CD8-positive, alpha-beta memory T cell (primary cell): ENCODE results near the gene TAAR8. TPM values are rescaled to one million over a fixed set of nuclear protein-coding genes. Genes with fewer than 3 reads are reported as not detected.
"Not testable (repeated sequence)": the region's sequence is repeated elsewhere in the genome, so short reads cannot be mapped to it uniquely, and the experiment has no call there.

Source experiments
- CTCF ChIA-PET: fragments of 350-600 bp; sonication (Branson Sonifier 250); formaldehyde crosslinking; loops from one replicate; lab custom pipeline; 2021; ENCODE audit warnings: antibody characterized with exemption; lab: Charles Lee
- POLR2A ChIA-PET: fragments of 350-600 bp; sonication (Branson Sonifier 250); formaldehyde crosslinking; loops from one replicate; lab custom pipeline; 2021; ENCODE audit warnings: antibody characterized with exemption; lab: Charles Lee
- DNase-seq, 5 donors: peaks; one replicate each; pipeline versions ENCODE4 v3.0.0 to v3.0.0-alpha.2; 2020 to 2022; ENCODE audit warnings: mixed read lengths in 1 of 5
- H3K27ac ChIP-seq: one replicate; pipeline ENCODE4 v1.7.0; 2013; ENCODE audit warnings: low read depth, mild to moderate bottlenecking, low read length, moderate library complexity
- H3K27me3 ChIP-seq: 2 replicates; pipeline ENCODE4 v1.7.0; 2013; ENCODE audit warnings: low read length, mild to moderate bottlenecking; ENCODE audit not compliant: insufficient read depth, poor library complexity, severe bottlenecking
- H3K36me3 ChIP-seq: 2 replicates; pipeline ENCODE4 v1.7.0; 2013; ENCODE audit warnings: mild to moderate bottlenecking, low read length, moderate library complexity; ENCODE audit not compliant: insufficient read depth
- H3K4me1 ChIP-seq: 2 replicates; pipeline ENCODE4 v1.7.0; 2013; ENCODE audit warnings: mild to moderate bottlenecking, low read length, moderate library complexity; ENCODE audit not compliant: insufficient read depth
- H3K4me3 ChIP-seq: 2 replicates; pipeline ENCODE4 v1.7.0; 2013; ENCODE audit warnings: mild to moderate bottlenecking, low read length
- H3K9me3 ChIP-seq: 2 replicates; pipeline ENCODE4 v1.7.0; 2013; ENCODE audit warnings: mild to moderate bottlenecking, low read length
- H3K27ac Mint-ChIP-seq, 8 donors: one replicate each; pipeline ENCODE4 v1.8.0; 2020 to 2021; ENCODE audit warnings: mixed read lengths in 8 of 8, mild to moderate bottlenecking in 6 of 8, inconsistent platforms in 3 of 8, moderate library complexity in 3 of 8
- H3K27me3 Mint-ChIP-seq, 2 donors: one replicate each; pipeline ENCODE4 v1.8.0; 2020 to 2021; ENCODE audit warnings: mixed read lengths in 2 of 2, mild to moderate bottlenecking in 1 of 2, moderate library complexity in 1 of 2
- H3K36me3 Mint-ChIP-seq, 3 donors: one replicate each; pipeline ENCODE4 v1.8.0; 2020 to 2021; ENCODE audit warnings: mixed read lengths in 3 of 3, inconsistent platforms in 1 of 3, mild to moderate bottlenecking in 1 of 3
- H3K4me1 Mint-ChIP-seq, 3 donors: one replicate each; pipeline ENCODE4 v1.8.0; 2020 to 2021; ENCODE audit warnings: mixed read lengths in 3 of 3, inconsistent platforms in 1 of 3, mild to moderate bottlenecking in 1 of 3
- H3K4me3 Mint-ChIP-seq, 7 donors: one replicate each; pipeline ENCODE4 v1.8.0; 2020 to 2021; ENCODE audit warnings: mixed read lengths in 7 of 7, mild to moderate bottlenecking in 6 of 7, moderate library complexity in 4 of 7, inconsistent platforms in 2 of 7
- H3K9me3 Mint-ChIP-seq, 5 donors: one replicate each; pipeline ENCODE4 v1.8.0; 2020 to 2022; ENCODE audit warnings: mixed read lengths in 5 of 5, mild to moderate bottlenecking in 3 of 5, moderate library complexity in 2 of 5, inconsistent platforms in 1 of 5
- polyA plus RNA-seq: library from polyadenylated mRNA; unstranded; fragments of 300-500 nt; fragmentation: Illumina TruSeq; gene quantifications from one replicate; pipeline ENCODE4 v1.2.3, GENCODE V29; 2021
- total RNA-seq, 2 experiments: library from RNA; stranded (reverse); gene quantifications; one replicate each; pipeline ENCODE4 v1.2.3, GENCODE V29; 2021

The TAAR8 gene
- total and polyA plus RNA-seq, 3 experiments from 2014 or later, result not detected

DNA sequence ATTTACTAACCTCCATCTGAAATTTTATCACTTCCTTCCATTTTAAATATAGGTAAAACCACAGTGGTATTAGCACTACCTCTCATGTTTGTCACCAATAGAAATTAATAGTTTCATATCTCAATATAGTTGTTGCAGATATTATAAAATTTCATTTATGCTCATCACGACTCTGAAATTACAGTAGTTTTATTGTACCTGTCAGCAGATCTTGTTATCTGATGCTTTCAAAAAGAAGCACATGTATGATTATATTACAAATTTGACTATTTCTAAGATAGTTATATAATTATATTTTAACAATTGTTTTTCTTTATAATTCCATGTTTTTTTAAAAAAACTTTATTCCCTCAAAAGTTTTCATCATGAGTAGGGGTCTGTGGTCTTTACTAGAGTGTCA lies 32.2 kb downstream of the TAAR8 start:
- H3K27ac Mint-ChIP-seq, result no peak overlapping the region
- H3K27me3 Mint-ChIP-seq, result peaks cover 14 to 26% of the 10 kb centered on the region in 2 donors
- Histone ChIP-seq H3K4me3 (no peak overlapping the region), H3K36me3 (no peaks in the 10 kb centered on the region), H3K27ac (no peak overlapping the region), H3K4me1 (no peaks in the 10 kb centered on the region), H3K9me3 (no peaks in the 10 kb centered on the region), H3K27me3 (no peaks in the 10 kb centered on the region)
- POLR2A ChIA-PET, result no interaction called here
- H3K4me3 Mint-ChIP-seq, result no peak overlapping the region
- peaks cover 0 to 3% (median 0%) of the 10 kb centered on the region in 5 donors for H3K9me3 Mint-ChIP-seq
- DNase-seq, result no peak
- CTCF ChIA-PET, result no interaction called here
- H3K4me1 Mint-ChIP-seq, result no peaks in the 10 kb centered on the region
- H3K36me3 Mint-ChIP-seq, result no peaks in the 10 kb centered on the region

DNA sequence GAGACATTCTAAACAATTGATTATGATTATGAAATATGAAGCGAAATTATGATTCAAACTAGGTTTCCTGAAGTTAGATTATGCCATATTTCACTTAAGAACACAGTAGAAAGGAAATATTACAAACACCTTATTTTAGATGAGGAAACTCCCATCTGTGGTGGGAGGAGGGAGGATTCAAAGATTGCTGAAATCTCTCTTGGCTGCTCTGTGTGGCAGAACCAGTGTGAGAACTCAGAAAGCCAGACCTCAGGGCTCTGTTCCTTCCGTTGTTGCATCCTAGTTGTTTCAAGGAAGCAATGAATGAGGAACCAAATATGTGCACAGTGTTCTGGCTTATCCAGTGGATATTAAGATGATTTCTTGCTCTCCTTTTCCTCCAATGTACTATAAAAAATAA lies 35.0 kb downstream of the TAAR8 start:
- H3K4me1 Mint-ChIP-seq, result no peaks in the 10 kb centered on the region
- no peaks in the 10 kb centered on the region for H3K9me3 Mint-ChIP-seq
- POLR2A ChIA-PET, result no interaction called here
- Histone ChIP-seq H3K9me3 (no peaks in the 10 kb centered on the region), H3K27ac (no peak overlapping the region), H3K27me3 (no peaks in the 10 kb centered on the region), H3K36me3 (no peaks in the 10 kb centered on the region), H3K4me1 (no peaks in the 10 kb centered on the region), H3K4me3 (no peak overlapping the region)
- no peak for DNase-seq
- CTCF ChIA-PET, result no interaction called here
- H3K4me3 Mint-ChIP-seq, result no peak overlapping the region
- H3K27ac Mint-ChIP-seq, result no peak overlapping the region
- H3K36me3 Mint-ChIP-seq, result no peaks in the 10 kb centered on the region
- peaks cover 11 to 18% of the 10 kb centered on the region in 2 donors for H3K27me3 Mint-ChIP-seq

DNA sequence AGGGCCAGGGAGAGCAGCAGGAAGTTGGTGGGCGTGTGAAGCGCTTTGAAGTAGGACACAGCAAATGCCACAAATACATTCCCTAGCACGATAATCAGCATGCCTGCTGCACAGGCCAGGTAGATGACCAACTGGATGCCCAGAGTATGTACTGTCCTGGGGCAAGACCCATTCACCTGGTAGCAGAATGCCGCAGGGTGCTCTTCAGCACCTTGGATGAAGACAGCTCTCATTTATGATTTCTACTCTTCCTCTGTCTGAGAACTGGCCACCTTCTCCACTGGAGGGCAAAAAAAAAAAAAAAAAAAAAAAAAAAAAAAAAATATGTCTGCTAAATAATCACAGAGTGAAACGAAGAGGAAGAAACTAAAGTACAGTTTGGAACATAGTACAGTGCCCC lies 37.0 kb downstream of the TAAR8 start, which contains the start of gene TAAR5:
Gene TAAR5 (minus strand): TSS at position 288 of the 400 bp plus-strand sequence. CDS start 55 bp downstream, at position 233.
- DNase-seq, result no peak
- H3K36me3 Mint-ChIP-seq, result no peaks in the 10 kb centered on the region
- peaks cover 14 to 25% of the 10 kb centered on the region in 2 donors for H3K27me3 Mint-ChIP-seq
- H3K27ac Mint-ChIP-seq, result no peak within 1 kb of the TSS
- no peak within 1 kb of the TSS for H3K4me3 Mint-ChIP-seq
- Histone ChIP-seq H3K36me3 (no peaks in the 10 kb centered on the region), H3K27me3 (no peaks in the 10 kb centered on the region), H3K4me3 (no peak within 1 kb of the TSS), H3K27ac (no peak within 1 kb of the TSS), H3K4me1 (no peaks in the 10 kb centered on the region), H3K9me3 (no peaks in the 10 kb centered on the region)
- ChIA-PET POLR2A (no interaction called here), CTCF (interaction anchor here (1.1 kb wide), 2 partner anchors 28 to 30 kb away, joined by 4 read pairs; no protein-coding TSS in a partner anchor)
- H3K9me3 Mint-ChIP-seq, result no peaks in the 10 kb centered on the region
- no peaks in the 10 kb centered on the region for H3K4me1 Mint-ChIP-seq

DNA sequence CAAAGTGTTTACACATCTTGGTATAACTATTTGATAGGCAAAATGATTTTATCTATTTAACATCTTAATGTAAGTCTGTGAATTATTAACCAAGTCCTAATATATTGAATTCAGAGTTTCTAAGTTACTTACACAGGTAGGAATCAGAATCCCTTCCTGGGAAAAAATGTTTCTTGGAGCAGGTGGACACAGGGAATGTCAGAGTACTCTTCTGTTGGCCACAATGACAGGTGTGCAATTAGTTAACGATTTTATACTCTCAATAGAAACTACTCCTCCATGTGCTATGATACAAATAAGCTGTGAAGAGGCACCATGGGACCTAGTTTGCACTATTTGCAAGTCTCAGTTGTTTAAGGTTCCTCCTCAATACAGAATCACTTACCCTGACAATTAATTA lies 37.9 kb downstream of the TAAR8 start:
- ChIA-PET CTCF (interaction anchor here (1.1 kb wide), 1 partner anchor 27 kb away, joined by 4 read pairs; no protein-coding TSS in a partner anchor), POLR2A (no interaction called here)
- no peak overlapping the region for H3K4me3 Mint-ChIP-seq
- H3K27ac ChIP-seq, result no peak overlapping the region
- H3K27ac Mint-ChIP-seq, result no peak overlapping the region
- H3K36me3 Mint-ChIP-seq, result no peaks in the 10 kb centered on the region
- H3K4me3 ChIP-seq, result no peak overlapping the region
- H3K36me3 ChIP-seq, result no peaks in the 10 kb centered on the region
- no peaks in the 10 kb centered on the region for H3K9me3 ChIP-seq
- no peak for DNase-seq
- no peaks in the 10 kb centered on the region for H3K9me3 Mint-ChIP-seq
- H3K4me1 Mint-ChIP-seq, result no peaks in the 10 kb centered on the region
- H3K27me3 ChIP-seq, result no peaks in the 10 kb centered on the region
- peaks cover 14 to 26% of the 10 kb centered on the region in 2 donors for H3K27me3 Mint-ChIP-seq
- H3K4me1 ChIP-seq, result no peaks in the 10 kb centered on the region

DNA sequence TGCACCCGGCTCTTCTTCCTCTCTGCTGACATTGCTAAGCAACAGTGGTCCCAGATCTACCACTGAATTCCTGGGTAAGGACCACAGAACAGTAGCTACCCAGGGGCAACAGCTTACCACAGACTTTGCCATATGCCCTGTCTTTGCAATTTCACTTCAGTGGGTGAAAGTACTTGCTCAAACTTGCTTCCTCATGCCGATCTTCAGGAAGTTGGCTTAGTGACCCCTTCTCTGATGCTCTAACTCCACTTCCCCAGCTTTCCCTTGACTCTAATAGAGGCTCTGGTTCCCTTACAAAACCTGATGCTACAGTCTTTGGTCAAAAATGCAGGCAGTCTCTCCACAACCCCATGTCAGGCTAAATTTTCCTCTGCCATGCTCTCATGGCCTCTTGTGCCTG lies 40.4 kb downstream of the TAAR8 start:
- no peaks in the 10 kb centered on the region for H3K27me3 ChIP-seq
- ChIA-PET POLR2A (no interaction called here), CTCF (no interaction called here)
- no peak for DNase-seq
- no peak overlapping the region for H3K27ac Mint-ChIP-seq
- H3K36me3 Mint-ChIP-seq, result no peaks in the 10 kb centered on the region
- no peak overlapping the region for H3K4me3 ChIP-seq
- H3K36me3 ChIP-seq, result no peaks in the 10 kb centered on the region
- no peaks in the 10 kb centered on the region for H3K4me1 Mint-ChIP-seq
- H3K9me3 ChIP-seq, result no peaks in the 10 kb centered on the region
- H3K4me1 ChIP-seq, result no peaks in the 10 kb centered on the region
- H3K27me3 Mint-ChIP-seq, result peaks cover 10 to 33% of the 10 kb centered on the region in 2 donors
- no peaks in the 10 kb centered on the region for H3K9me3 Mint-ChIP-seq
- no peak overlapping the region for H3K4me3 Mint-ChIP-seq
- H3K27ac ChIP-seq, result no peak overlapping the region

DNA sequence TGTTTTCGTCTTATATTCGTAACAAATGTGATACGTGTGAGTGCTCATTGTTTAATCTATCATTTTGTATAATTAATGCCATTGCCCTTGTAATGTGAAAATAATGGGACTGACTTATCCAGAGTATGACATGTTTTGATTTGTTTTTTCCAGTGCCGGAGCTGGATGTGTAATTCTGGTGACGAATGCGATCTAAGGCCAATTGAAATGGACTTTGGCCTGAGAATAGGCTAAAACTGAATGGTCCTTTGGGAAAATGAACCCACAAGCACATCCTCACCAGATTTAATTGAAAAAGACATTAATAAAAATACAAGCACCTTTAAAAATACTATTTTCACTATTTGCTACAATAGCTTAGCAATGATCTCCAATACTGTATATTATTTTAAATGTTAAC lies 43.7 kb downstream of the TAAR8 start:
- no peaks in the 10 kb centered on the region for H3K4me1 Mint-ChIP-seq
- Histone ChIP-seq H3K4me1 (no peaks in the 10 kb centered on the region), H3K4me3 (no peak overlapping the region), H3K36me3 (no peaks in the 10 kb centered on the region), H3K9me3 (no peaks in the 10 kb centered on the region), H3K27ac (no peak overlapping the region), H3K27me3 (no peaks in the 10 kb centered on the region)
- no peak for DNase-seq
- H3K27me3 Mint-ChIP-seq, result peaks cover 16 to 41% of the 10 kb centered on the region in 2 donors
- H3K27ac Mint-ChIP-seq, result no peak overlapping the region
- no peaks in the 10 kb centered on the region for H3K9me3 Mint-ChIP-seq
- CTCF ChIA-PET, result no interaction called here
- POLR2A ChIA-PET, result no interaction called here
- H3K4me3 Mint-ChIP-seq, result no peak overlapping the region
- no peaks in the 10 kb centered on the region for H3K36me3 Mint-ChIP-seq

DNA sequence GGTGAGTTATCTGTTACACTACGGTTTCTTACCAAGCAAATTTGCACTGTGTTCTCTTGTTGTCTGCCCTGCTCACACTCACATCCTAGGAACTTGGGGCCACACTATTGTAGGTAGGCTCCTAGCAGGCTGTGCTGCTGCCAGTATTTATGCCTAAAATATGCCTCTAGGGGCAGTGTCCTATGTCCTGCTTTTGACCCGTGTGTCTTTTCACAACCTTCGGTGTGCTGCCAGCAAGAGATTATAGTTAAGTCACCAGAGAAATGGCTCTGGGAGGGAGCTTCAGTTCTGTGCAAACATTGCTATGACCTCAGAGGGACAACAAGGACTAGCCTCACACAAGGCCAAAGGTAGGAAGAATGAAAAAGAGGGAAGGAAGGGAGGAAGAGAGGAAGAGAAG lies 46.0 kb downstream of the TAAR8 start:
- Mint-ChIP-seq H3K4me1 (no peaks in the 10 kb centered on the region), H3K9me3 (no peaks in the 10 kb centered on the region), H3K36me3 (no peaks in the 10 kb centered on the region), H3K27me3 (peaks cover 15 to 39% of the 10 kb centered on the region in 2 donors), H3K27ac (no peak overlapping the region), H3K4me3 (no peak overlapping the region)
- Histone ChIP-seq H3K4me3 (no peak overlapping the region), H3K36me3 (no peaks in the 10 kb centered on the region), H3K9me3 (no peaks in the 10 kb centered on the region), H3K4me1 (no peaks in the 10 kb centered on the region), H3K27me3 (no peaks in the 10 kb centered on the region), H3K27ac (no peak overlapping the region)
- ChIA-PET POLR2A (interaction anchor here (0.6 kb wide), 1 partner anchor 33 kb away, joined by 5 read pairs; no protein-coding TSS in a partner anchor), CTCF (interaction anchor here (1.1 kb wide), 1 partner anchor 200 kb away, joined by 3 read pairs; the partner anchor contains the start of gene SLC18B1)
- DNase-seq, result no peak

DNA sequence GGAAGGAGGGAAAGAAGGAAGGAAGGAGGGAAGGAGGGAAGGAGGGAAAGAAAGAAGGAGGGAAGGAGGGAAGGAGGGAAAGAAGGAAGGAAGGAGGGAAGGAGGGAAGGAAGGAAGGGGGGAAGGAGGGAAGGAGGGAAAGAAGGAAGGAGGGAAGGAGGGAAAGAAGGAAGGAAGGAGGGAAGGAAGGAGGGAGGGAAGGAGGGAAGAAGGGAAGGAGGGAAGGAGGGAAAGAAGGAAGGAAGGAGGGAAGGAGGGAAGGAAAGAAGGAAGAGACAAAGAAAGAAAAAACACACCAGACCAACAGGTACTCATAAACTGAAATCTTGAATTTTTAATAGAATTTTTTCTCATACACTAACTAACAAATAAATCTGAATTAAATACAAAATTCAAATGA lies 48.4 kb downstream of the TAAR8 start:
- H3K4me1 ChIP-seq, H3K4me3 ChIP-seq, H3K27ac Mint-ChIP-seq, H3K9me3 Mint-ChIP-seq, POLR2A ChIA-PET, H3K4me3 Mint-ChIP-seq, H3K9me3 ChIP-seq, H3K27ac ChIP-seq, H3K27me3 ChIP-seq, H3K36me3 Mint-ChIP-seq, DNase-seq, H3K4me1 Mint-ChIP-seq, CTCF ChIA-PET, H3K36me3 ChIP-seq: not testable (repeated sequence)
- peaks cover 18 to 30% of the 10 kb centered on the region in 2 donors for H3K27me3 Mint-ChIP-seq
